HepG2 (cell line): ENCODE data around the gene KCTD13. TPM values are rescaled to one million over a fixed set of nuclear protein-coding genes. Genes with fewer than 3 reads are reported as not detected.
A peak's percentile ranks its signal among the peaks of the same experiment; 100 is the strongest.

Experiments
- ATF5 ChIP-seq: sonication (generic); formaldehyde crosslinking; IDR thresholded peaks from 2 replicates; pipeline ENCODE4 v1.4.0; 2020; ENCODE audit warnings: mild to moderate bottlenecking, low read depth, missing genetic modification reagents
- CBFB ChIP-seq: sonication (generic); formaldehyde crosslinking; IDR thresholded peaks from 2 replicates; pipeline ENCODE4 v1.4.0; 2020; ENCODE audit warnings: missing genetic modification reagents
- CHCHD3 ChIP-seq: sonication (generic); formaldehyde crosslinking; IDR thresholded peaks from 2 replicates; pipeline ENCODE4 v1.8.0; 2022; ENCODE audit warnings: mild to moderate bottlenecking, missing genetic modification reagents, moderate library complexity
- DZIP1 ChIP-seq: sonication (generic); formaldehyde crosslinking; IDR thresholded peaks from 2 replicates; pipeline ENCODE4 v1.5.0; 2020; ENCODE audit warnings: mild to moderate bottlenecking, missing genetic modification reagents
- EZH2 ChIP-seq: conservative IDR thresholded peaks from 2 replicates; pipeline ENCODE4 v1.6.1; 2012; ENCODE audit warnings: mild to moderate bottlenecking, low read depth, low read length, moderate library complexity
- GMEB2 ChIP-seq: IDR thresholded peaks from 2 replicates; pipeline ENCODE4 v1.6.1; 2016; ENCODE audit warnings: missing biosample characterization, missing genetic modification reagents, low read depth
- KAT8 ChIP-seq: IDR thresholded peaks from 2 replicates; pipeline ENCODE4 v1.6.1; 2016; ENCODE audit warnings: missing genetic modification reagents, missing compliant biosample characterization
- NPAS2 ChIP-seq: sonication (generic); formaldehyde crosslinking; IDR thresholded peaks from 2 replicates; pipeline ENCODE4 v1.8.0; 2022; ENCODE audit warnings: mild to moderate bottlenecking, missing genetic modification reagents, borderline replicate concordance
- PAXIP1 ChIP-seq: sonication (generic); formaldehyde crosslinking; conservative IDR thresholded peaks from 2 replicates; pipeline ENCODE4 v1.4.0; 2020; ENCODE audit warnings: mild to moderate bottlenecking, missing genetic modification reagents, moderate library complexity
- YY1 ChIP-seq: IDR thresholded peaks from 2 replicates; pipeline ENCODE4 v1.6.1; 2011; ENCODE audit warnings: low read length, low read depth, moderate library complexity, mild to moderate bottlenecking; ENCODE audit not compliant: insufficient read depth, insufficient replicate concordance
- ZNF180 ChIP-seq: sonication (generic); formaldehyde crosslinking; IDR thresholded peaks from 2 replicates; pipeline ENCODE4 v1.4.0; 2020; ENCODE audit warnings: low read depth, missing genetic modification reagents, borderline replicate concordance
- ZNF383 ChIP-seq: sonication (generic); formaldehyde crosslinking; IDR thresholded peaks from 2 replicates; pipeline ENCODE4 v1.4.0; 2020; ENCODE audit warnings: missing genetic modification reagents, mild to moderate bottlenecking, borderline replicate concordance
- ZNF431 ChIP-seq: sonication (generic); formaldehyde crosslinking; IDR thresholded peaks from 2 replicates; pipeline ENCODE4 v1.9.0; 2022; ENCODE audit warnings: missing genetic modification reagents, low read depth, mild to moderate bottlenecking, borderline replicate concordance
- ZNF44 ChIP-seq: sonication (generic); formaldehyde crosslinking; IDR thresholded peaks from 2 replicates; pipeline ENCODE4 v1.5.1; 2020; ENCODE audit warnings: mild to moderate bottlenecking, missing genetic modification reagents
- ZNF546 ChIP-seq: sonication (generic); formaldehyde crosslinking; conservative IDR thresholded peaks from 2 replicates; pipeline ENCODE4 v1.8.1; 2023; ENCODE audit warnings: mild to moderate bottlenecking, missing genetic modification reagents
- ZNF629 ChIP-seq: sonication (generic); formaldehyde crosslinking; conservative IDR thresholded peaks from 2 replicates; pipeline ENCODE4 v1.5.0; 2020; ENCODE audit warnings: missing genetic modification reagents
- ZNF773 ChIP-seq: sonication (generic); formaldehyde crosslinking; IDR thresholded peaks from 2 replicates; pipeline ENCODE4 v1.4.0; 2020; ENCODE audit warnings: missing genetic modification reagents, borderline replicate concordance
- ZSCAN29 ChIP-seq: sonication (generic); formaldehyde crosslinking; conservative IDR thresholded peaks from 2 replicates; pipeline ENCODE4 v1.4.0; 2020; ENCODE audit warnings: mild to moderate bottlenecking, missing genetic modification reagents
- ZSCAN31 ChIP-seq: sonication (generic); formaldehyde crosslinking; IDR thresholded peaks from 2 replicates; pipeline ENCODE4 v1.5.0; 2020; ENCODE audit warnings: low read depth, mild to moderate bottlenecking, missing genetic modification reagents
- polyA plus RNA-seq, 8 experiments: library from polyadenylated mRNA; depleted of rRNA in 3 of 8; stranded (reverse) in 7 of 8; unstranded in 1 of 8; fragments of >200 nt; fragmentation: Illumina TruSeq in 4 of 8; extraction: Trizol in 4 of 8; gene quantifications; 2 replicates each; pipeline versions ENCODE4 v1.2.1 to v1.2.3, GENCODE V29; 2011 to 2016; ENCODE audit warnings: low read depth in 4 of 8, missing spikeins in 1 of 8, mixed read lengths in 1 of 8; ENCODE audit not compliant: insufficient read depth in 1 of 8
- total RNA-seq, 5 experiments: library from RNA; depleted of rRNA; stranded (reverse); fragments of >200 nt; fragmentation: Illumina TruSeq; extraction: Trizol; gene quantifications; 2 replicates each; pipeline ENCODE4 v1.2.3, GENCODE V29; 2016; ENCODE audit warnings: low read depth in 1 of 5

The KCTD13 gene
- total and polyA plus RNA-seq, 2 of the 13 experiments (the other 11 are each of a cell fraction or from before 2014, with no cell fraction given) = 6.3 to 14.7 TPM

GRCh38 chr16:29900888-29901606, 25.0 kb downstream of the KCTD13 start (continued):
- TF ChIP-seq ZSCAN31 = no peak
- 0 out of 2 replicates have a peak, but pooled peaks have one; percentile 10 for TF ChIP-seq ZNF180 (CRISPR knock-in tag)
- 0 out of 2 replicates have a peak, but pooled peaks have one; percentile 10 for TF ChIP-seq ZNF383 (CRISPR knock-in tag)
- TF ChIP-seq DZIP1 (CRISPR knock-in tag) = no peak
- TF ChIP-seq ZNF629 (CRISPR knock-in tag) = no peak
- TF ChIP-seq GMEB2 = no peak
- TF ChIP-seq ZNF773 (CRISPR knock-in tag) = no peak
- TF ChIP-seq ZNF546 (CRISPR knock-in tag) = no peak
- peak; percentile 70; the same call in 1 of the 2 replicates for TF ChIP-seq NPAS2 (CRISPR knock-in tag)
- peak; percentile 19; the same call in 1 of the 2 replicates for TF ChIP-seq ZSCAN29
- 0 out of 2 replicates have a peak, but pooled peaks have one; percentile 57 for TF ChIP-seq CHCHD3 (CRISPR knock-in tag)
- no peak for TF ChIP-seq EZH2
- TF ChIP-seq ZNF431 (CRISPR knock-in tag) = no peak
- peak; percentile 56; the same call in 1 of the 2 replicates for TF ChIP-seq KAT8
- peak; percentile 61; the same call in 1 of the 2 replicates for TF ChIP-seq CBFB (CRISPR knock-in tag)
- TF ChIP-seq PAXIP1 = no peak
- TF ChIP-seq YY1 = no peak
- TF ChIP-seq ATF5 (CRISPR knock-in tag) = no peak
- TF ChIP-seq ZNF44 = no peak
